Thyroid gland (tissue), 4 donors: ENCODE results near the gene CPXM2. TPM values are rescaled to one million over a fixed set of nuclear protein-coding genes. Genes with fewer than 3 reads are reported as not detected.

ENCODE experiments used
- DNase-seq, 2 donors: peaks; one replicate each; pipeline ENCODE4 v3.0.0-alpha.2; 2019
- H3K27ac ChIP-seq, 3 donors: fragments of 200-600 bp; sonication (generic); 1 replicate in 2 of 3; 2 replicates in 1 of 3; pipeline ENCODE4 v1.5.1; 2016 to 2019; ENCODE audit warnings: mild to moderate bottlenecking in 1 of 3, moderate library complexity in 1 of 3
- H3K27me3 ChIP-seq: fragments of 200-600 bp; sonication (generic); one replicate; pipeline ENCODE4 v1.5.1; 2019
- H3K36me3 ChIP-seq, 2 donors: fragments of 200-600 bp; sonication (generic); one replicate each; pipeline ENCODE4 v1.5.1; 2016 to 2019
- H3K4me1 ChIP-seq, 2 donors: fragments of 200-600 bp; sonication (generic); one replicate each; pipeline ENCODE4 v1.5.1; 2017 to 2019
- H3K4me3 ChIP-seq, 3 donors: fragments of 200-600 bp; sonication (generic); replicated peaks in 1 of 3; 1 replicate in 2 of 3; 2 replicates in 1 of 3; pipeline ENCODE4 v1.5.1; 2016; ENCODE audit warnings: mild to moderate bottlenecking in 1 of 3
- H3K9me3 ChIP-seq: fragments of 200-600 bp; sonication (generic); one replicate; pipeline ENCODE4 v1.5.1; 2017
- POLR2A ChIP-seq, 2 donors: fragments of 450-650 bp; IDR thresholded peaks; one replicate each; pipeline ENCODE4 v1.6.1; 2017; ENCODE audit warnings: antibody characterized with exemption in 2 of 2, mild to moderate bottlenecking in 2 of 2, moderate library complexity in 1 of 2
- WGBS, 2 donors: methylation state at CpG; one replicate each; pipeline ENCODE4 v1.1.5; 2017; 5-methylcytosine and 5-hydroxymethylcytosine counted together
- intact Hi-C: fragments of 100-400 bp; cut with DNase I; formaldehyde crosslinking; loops from one replicate; pipeline ENCODE4 v1.15.1; 2023
- total RNA-seq, 4 donors: library from RNA; depleted of rRNA; stranded (reverse); fragments of >200 nt; gene quantifications; one replicate each; pipeline ENCODE4 v1.2.3, GENCODE V29; 2016
- TF ChIP-seq, protein P1 (sequence below), 6 experiments: fragments of 200-600 bp in 3 of 6; fragments of 450-650 bp in 3 of 6; sonication (generic) in 3 of 6; IDR thresholded peaks; one replicate each; pipeline ENCODE4 v1.5.1; 2016 to 2019; ENCODE audit warnings: antibody characterized with exemption in 6 of 6, mild to moderate bottlenecking in 2 of 6, inconsistent platforms in 1 of 6, moderate library complexity in 1 of 6

The CPXM2 gene
- total RNA-seq, 4 donors from 2014 or later = 6.3 to 11.6 (median 8.5) TPM

DNA sequence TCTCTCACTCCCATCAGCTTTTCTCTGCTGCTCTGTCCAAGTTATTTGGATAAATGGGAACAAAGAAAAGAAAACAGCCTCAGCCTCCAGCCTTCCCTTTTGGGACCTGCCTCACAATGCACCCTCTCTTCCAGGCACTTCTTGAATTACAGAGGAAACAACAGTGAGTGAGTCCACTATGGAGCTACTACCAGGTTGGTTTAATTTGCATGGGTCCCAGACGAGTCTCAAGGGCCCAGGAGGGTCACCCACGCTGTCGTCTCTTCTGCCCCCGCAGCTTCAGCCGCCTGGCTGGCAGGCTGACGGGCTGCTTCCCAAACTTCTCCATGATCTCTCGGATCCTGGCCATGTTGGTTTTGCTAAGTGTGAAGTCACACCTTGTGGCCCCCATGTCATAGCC is 145.1 kb downstream of the CPXM2 start:
- TF ChIP-seq, protein P1, sequence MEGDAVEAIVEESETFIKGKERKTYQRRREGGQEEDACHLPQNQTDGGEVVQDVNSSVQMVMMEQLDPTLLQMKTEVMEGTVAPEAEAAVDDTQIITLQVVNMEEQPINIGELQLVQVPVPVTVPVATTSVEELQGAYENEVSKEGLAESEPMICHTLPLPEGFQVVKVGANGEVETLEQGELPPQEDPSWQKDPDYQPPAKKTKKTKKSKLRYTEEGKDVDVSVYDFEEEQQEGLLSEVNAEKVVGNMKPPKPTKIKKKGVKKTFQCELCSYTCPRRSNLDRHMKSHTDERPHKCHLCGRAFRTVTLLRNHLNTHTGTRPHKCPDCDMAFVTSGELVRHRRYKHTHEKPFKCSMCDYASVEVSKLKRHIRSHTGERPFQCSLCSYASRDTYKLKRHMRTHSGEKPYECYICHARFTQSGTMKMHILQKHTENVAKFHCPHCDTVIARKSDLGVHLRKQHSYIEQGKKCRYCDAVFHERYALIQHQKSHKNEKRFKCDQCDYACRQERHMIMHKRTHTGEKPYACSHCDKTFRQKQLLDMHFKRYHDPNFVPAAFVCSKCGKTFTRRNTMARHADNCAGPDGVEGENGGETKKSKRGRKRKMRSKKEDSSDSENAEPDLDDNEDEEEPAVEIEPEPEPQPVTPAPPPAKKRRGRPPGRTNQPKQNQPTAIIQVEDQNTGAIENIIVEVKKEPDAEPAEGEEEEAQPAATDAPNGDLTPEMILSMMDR (IDR thresholded peaks at IDR 0.05) = no peak
- TF ChIP-seq POLR2A (IDR thresholded peaks at IDR 0.05) = no peak
- Histone ChIP-seq H3K4me1 (peaks cover 0 to 4% of the 10 kb centered on the region in 2 donors), H3K9me3 (no peaks in the 10 kb centered on the region), H3K27me3 (no peaks in the 10 kb centered on the region), H3K36me3 (no peaks in the 10 kb centered on the region), H3K4me3 (no peak overlapping the region), H3K27ac (no peak overlapping the region)
- intact Hi-C loops = no loop called here
- DNase-seq = no peak
- WGBS, 2 donors = 61 to 66% methylated on average over 7 of the region's 7 CpGs

GRCh38 chr10:123746061-123746460 is 145.5 kb downstream of the CPXM2 start:
- Histone ChIP-seq H3K36me3 (no peaks in the 10 kb centered on the region), H3K4me1 (peaks cover 0 to 4% of the 10 kb centered on the region in 2 donors), H3K4me3 (no peak overlapping the region), H3K9me3 (no peaks in the 10 kb centered on the region), H3K27ac (no peak overlapping the region), H3K27me3 (no peaks in the 10 kb centered on the region)
- no peak for TF ChIP-seq POLR2A (IDR thresholded peaks at IDR 0.05)
- TF ChIP-seq, protein P1 (IDR thresholded peaks at IDR 0.05) = no peak
- no peak for DNase-seq
- 49 to 64% methylated on average over 4 of the region's 4 CpGs for WGBS, 2 donors
- intact Hi-C loops = no loop called here

GRCh38 chr10:123744224-123744536 is 147.4 kb downstream of the CPXM2 start:
- no peaks in the 10 kb centered on the region for H3K27me3 ChIP-seq
- DNase-seq = no peak
- H3K4me3 ChIP-seq = no peak overlapping the region
- no peak overlapping the region for H3K27ac ChIP-seq
- TF ChIP-seq, protein P1 (IDR thresholded peaks at IDR 0.05) = no peak
- no peak for TF ChIP-seq POLR2A (IDR thresholded peaks at IDR 0.05)
- intact Hi-C loops = no loop called here
- H3K4me1 ChIP-seq = peaks cover 0 to 4% of the 10 kb centered on the region in 2 donors
- no peaks in the 10 kb centered on the region for H3K36me3 ChIP-seq
- H3K9me3 ChIP-seq = no peaks in the 10 kb centered on the region
- WGBS, 2 donors = 80 to 83% methylated on average over 5 to 6 of the region's 6 CpGs

DNA sequence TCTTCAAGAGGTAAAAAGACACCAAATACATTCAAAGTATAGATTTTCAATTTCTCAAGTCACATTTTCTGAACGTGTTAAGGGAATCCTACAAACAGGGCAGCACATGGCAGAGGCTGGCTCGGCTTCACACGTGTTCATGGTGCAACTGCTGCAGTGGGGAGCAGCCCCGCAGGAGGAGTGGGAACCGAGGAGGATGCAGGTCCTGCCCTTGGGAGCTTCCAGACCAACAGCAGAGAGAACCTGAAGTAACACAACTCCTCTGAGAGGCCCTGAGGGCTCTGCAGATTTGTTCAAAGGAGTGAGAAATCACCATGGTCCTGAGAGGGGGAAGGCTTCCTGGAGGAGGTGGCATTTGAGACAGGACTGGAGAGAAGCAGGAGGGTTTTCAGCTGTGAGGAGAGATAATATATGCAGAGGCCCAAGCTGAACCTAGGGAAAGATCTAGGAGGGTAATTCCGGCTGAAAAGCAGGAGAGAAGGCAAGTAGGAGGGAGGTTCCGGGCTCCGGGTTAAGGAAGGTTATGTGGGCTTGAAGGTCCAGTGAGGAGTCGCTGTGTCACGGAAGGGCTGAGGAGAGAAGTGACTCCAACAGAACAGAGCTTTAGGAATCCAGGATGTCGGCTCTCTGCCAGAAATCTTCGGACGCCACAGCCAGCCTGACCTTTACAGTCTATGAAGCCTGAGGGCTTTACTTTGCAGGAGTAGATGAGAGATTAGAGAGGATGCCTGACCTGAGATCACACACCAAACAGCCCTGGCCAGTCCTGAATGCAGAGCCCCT is 148.0 kb downstream of the CPXM2 start:
- H3K27me3 ChIP-seq = no peaks in the 10 kb centered on the region
- H3K4me1 ChIP-seq = peaks cover 0 to 2% of the 10 kb centered on the region in 2 donors
- H3K9me3 ChIP-seq = no peaks in the 10 kb centered on the region
- WGBS, 2 donors = 54 to 59% methylated on average over 13 of the region's 13 CpGs
- TF ChIP-seq, protein P1 (IDR thresholded peaks at IDR 0.05) = no peak
- no peak for TF ChIP-seq POLR2A (IDR thresholded peaks at IDR 0.05)
- DNase-seq = no peak
- no peak overlapping the region for H3K27ac ChIP-seq
- no peaks in the 10 kb centered on the region for H3K36me3 ChIP-seq
- intact Hi-C loops = no loop called here
- no peak overlapping the region for H3K4me3 ChIP-seq

GRCh38 chr10:123742751-123743440 is 148.7 kb downstream of the CPXM2 start:
- DNase-seq = no peak
- no peak overlapping the region for H3K27ac ChIP-seq

More at GRCh38 chr10:123742751-123743440, 148.7 kb downstream of the CPXM2 start:
- Histone ChIP-seq H3K4me1 (no peaks in the 10 kb centered on the region), H3K36me3 (no peaks in the 10 kb centered on the region), H3K27me3 (no peaks in the 10 kb centered on the region), H3K9me3 (no peaks in the 10 kb centered on the region), H3K4me3 (no peak overlapping the region)
- intact Hi-C loops = no loop called here
- TF ChIP-seq POLR2A (IDR thresholded peaks at IDR 0.05) = no peak
- TF ChIP-seq, protein P1 (IDR thresholded peaks at IDR 0.05) = no peak
- 68 to 74% methylated on average over 10 of the region's 10 CpGs for WGBS, 2 donors
